DND-41 (cell line): ENCODE results near the gene DIAPH2.

Source experiments
- ATAC-seq: fragments of 200-7000 bp; cut with Tn5 transposase; 3 replicates; pipeline ENCODE4 v1.9.1; 2021; ENCODE audit warnings: low read depth; ENCODE audit not compliant: insufficient read depth
- DNase-seq: peaks from one replicate; pipeline ENCODE4 v3.0.0-alpha.2; 2020
- H2AFZ ChIP-seq: 2 replicates; pipeline ENCODE4 v1.6.0; 2012; ENCODE audit warnings: low read depth, low read length
- H3K27ac ChIP-seq: 2 replicates; pipeline ENCODE4 v1.5.1; 2012; ENCODE audit warnings: low read length, inconsistent platforms
- H3K27me3 ChIP-seq: fragments of 200-600 bp; sonication (generic); 2 replicates; pipeline ENCODE4 v1.6.0; 2012; ENCODE audit warnings: low read length, mild to moderate bottlenecking, inconsistent platforms; ENCODE audit not compliant: insufficient read depth, poor library complexity
- H3K36me3 ChIP-seq: 2 replicates; pipeline ENCODE4 v1.5.1; 2012; ENCODE audit warnings: low read length, inconsistent platforms; ENCODE audit not compliant: insufficient read depth
- H3K4me1 ChIP-seq: 2 replicates; pipeline ENCODE4 v1.5.1; 2012; ENCODE audit warnings: mild to moderate bottlenecking, low read length; ENCODE audit not compliant: insufficient read depth
- H3K4me2 ChIP-seq: 2 replicates; pipeline ENCODE4 v1.6.0; 2012; ENCODE audit warnings: mild to moderate bottlenecking, moderate library complexity, low read length, inconsistent platforms; ENCODE audit not compliant: insufficient read depth
- H3K4me3 ChIP-seq, 2 experiments: fragments of 200-600 bp in 1 of 2; shearing (Covaris generic) in 1 of 2; 2 replicates each; pipeline ENCODE4 v1.5.1; 2012 to 2016; ENCODE audit warnings: inconsistent platforms in 2 of 2, low read length in 2 of 2, mild to moderate bottlenecking in 2 of 2, low read depth in 1 of 2, moderate library complexity in 1 of 2
- H3K79me2 ChIP-seq: 2 replicates; pipeline ENCODE4 v1.6.0; 2012; ENCODE audit warnings: low read length, inconsistent platforms; ENCODE audit not compliant: insufficient read depth
- H3K9ac ChIP-seq: 2 replicates; pipeline ENCODE4 v1.6.0; 2012; ENCODE audit warnings: low read depth, mild to moderate bottlenecking, inconsistent platforms, low read length, moderate library complexity
- H3K9me3 ChIP-seq: 2 replicates; pipeline ENCODE4 v1.5.1; 2012; ENCODE audit warnings: low read length, moderate library complexity, mild to moderate bottlenecking, inconsistent platforms; ENCODE audit not compliant: insufficient read depth, severe bottlenecking
- H4K20me1 ChIP-seq: 2 replicates; pipeline ENCODE4 v1.6.0; 2012; ENCODE audit warnings: low read length; ENCODE audit not compliant: insufficient read depth
- CTCF ChIP-seq: IDR thresholded peaks from 2 replicates; pipeline ENCODE4 v1.5.1; 2012; ENCODE audit warnings: borderline replicate concordance, low read length, moderate library complexity, mild to moderate bottlenecking; ENCODE audit not compliant: poor library complexity, severe bottlenecking; ENCODE audit errors: extremely low read depth
- EZH2 ChIP-seq: IDR thresholded peaks from 3 replicates; pipeline ENCODE4 v1.6.1; 2012; ENCODE audit warnings: borderline replicate concordance, low read depth, mild to moderate bottlenecking, moderate library complexity, low read length, inconsistent platforms; ENCODE audit not compliant: severe bottlenecking

DIAPH2 gene

GRCh38 chrX:97602465-97603258 is 918.0 kb downstream of the DIAPH2 start:
- Histone ChIP-seq H3K4me1 (no peaks in the 10 kb centered on the region), H3K4me2 (no peak overlapping the region), H3K27me3 (no peaks in the 10 kb centered on the region), H3K27ac (no peak overlapping the region), H4K20me1 (no peaks in the 10 kb centered on the region), H3K79me2 (no peaks in the 10 kb centered on the region), H3K36me3 (no peaks in the 10 kb centered on the region), H2AFZ (no peak overlapping the region), H3K4me3 (no peak overlapping the region), H3K9me3 (no peaks in the 10 kb centered on the region), H3K9ac (no peak overlapping the region)
- TF ChIP-seq EZH2 (no peak), CTCF (no peak)
- no peak for DNase-seq
- no peak for ATAC-seq

GRCh38 chrX:97605271-97605670 is 920.6 kb downstream of the DIAPH2 start:
- no peak overlapping the region for H3K4me3 ChIP-seq
- H3K27me3 ChIP-seq, result no peaks in the 10 kb centered on the region
- no peak overlapping the region for H3K4me2 ChIP-seq
- H3K27ac ChIP-seq, result no peak overlapping the region
- no peak for TF ChIP-seq EZH2
- H2AFZ ChIP-seq, result no peak overlapping the region
- no peaks in the 10 kb centered on the region for H3K36me3 ChIP-seq
- H4K20me1 ChIP-seq, result no peaks in the 10 kb centered on the region
- H3K79me2 ChIP-seq, result no peaks in the 10 kb centered on the region
- no peaks in the 10 kb centered on the region for H3K4me1 ChIP-seq
- no peak overlapping the region for H3K9ac ChIP-seq
- DNase-seq (no peak), ATAC-seq (no peak)
- no peaks in the 10 kb centered on the region for H3K9me3 ChIP-seq

DNA sequence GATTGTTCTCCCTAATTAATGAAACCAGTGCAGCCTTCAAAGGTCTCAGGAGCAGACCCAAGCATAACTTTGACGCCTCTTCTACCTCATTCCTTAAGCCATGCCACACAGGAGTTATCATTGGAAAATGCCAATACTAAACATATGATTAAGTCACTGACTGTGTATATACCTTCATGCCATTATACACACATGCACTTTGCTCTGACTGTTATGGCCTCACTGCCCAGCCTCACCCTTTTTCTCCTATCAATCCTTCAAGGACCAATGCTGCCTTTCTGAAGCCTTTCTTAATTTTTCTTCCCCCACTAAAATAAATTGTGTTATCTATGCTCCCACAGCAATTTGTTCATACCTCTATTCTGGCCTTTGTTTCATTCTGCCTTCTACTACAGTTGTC is 924.7 kb downstream of the DIAPH2 start:
- H3K27me3 ChIP-seq, result no peaks in the 10 kb centered on the region
- no peaks in the 10 kb centered on the region for H3K79me2 ChIP-seq
- no peak overlapping the region for H3K4me3 ChIP-seq
- H3K27ac ChIP-seq, result no peak overlapping the region
- no peaks in the 10 kb centered on the region for H3K4me1 ChIP-seq
- TF ChIP-seq CTCF, result no peak
- no peak for TF ChIP-seq EZH2
- ATAC-seq (no peak), DNase-seq (no peak)
- H2AFZ ChIP-seq, result no peak overlapping the region
- no peaks in the 10 kb centered on the region for H4K20me1 ChIP-seq
- H3K9ac ChIP-seq, result no peak overlapping the region
- no peaks in the 10 kb centered on the region for H3K9me3 ChIP-seq
- no peaks in the 10 kb centered on the region for H3K36me3 ChIP-seq
- H3K4me2 ChIP-seq, result no peak overlapping the region

DNA sequence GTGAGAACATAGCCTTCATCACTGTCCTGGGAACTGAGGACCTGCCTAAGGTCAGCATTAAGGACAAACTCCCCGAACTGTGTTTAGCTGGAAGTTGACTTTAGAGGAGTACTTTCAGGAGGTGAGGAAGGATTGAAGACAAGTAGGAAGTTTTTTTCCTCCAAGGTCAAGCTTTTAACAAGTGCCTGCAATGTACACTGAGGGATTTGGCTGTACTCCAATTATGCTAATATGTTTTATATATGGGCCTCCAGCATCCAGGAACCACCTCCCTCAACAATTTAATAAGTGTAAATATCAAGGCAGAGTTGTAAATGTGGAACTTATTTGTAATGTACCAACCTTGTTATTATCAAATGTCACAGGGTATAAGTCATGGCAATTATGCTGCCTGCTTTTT is 925.3 kb downstream of the DIAPH2 start:
- H3K9ac ChIP-seq, result no peak overlapping the region
- TF ChIP-seq CTCF (no peak), EZH2 (no peak)
- H3K36me3 ChIP-seq, result no peaks in the 10 kb centered on the region
- H3K79me2 ChIP-seq, result no peaks in the 10 kb centered on the region
- no peak overlapping the region for H3K4me3 ChIP-seq
- H3K4me1 ChIP-seq, result no peaks in the 10 kb centered on the region
- H3K27ac ChIP-seq, result no peak overlapping the region
- H3K9me3 ChIP-seq, result no peaks in the 10 kb centered on the region
- no peaks in the 10 kb centered on the region for H3K27me3 ChIP-seq
- H2AFZ ChIP-seq, result no peak overlapping the region
- no peak for DNase-seq
- no peak for ATAC-seq
- H4K20me1 ChIP-seq, result no peaks in the 10 kb centered on the region
- H3K4me2 ChIP-seq, result no peak overlapping the region
